Left renal pelvis (tissue), 4 donors: ENCODE measurements around the gene MPC2. TPM values are rescaled to one million over a fixed set of nuclear protein-coding genes. Genes with fewer than 3 reads are reported as not detected.

Experiments used
- DNase-seq, 4 donors: peaks; one replicate each; pipeline ENCODE4 v3.0.0-alpha.2; 2013; ENCODE audit warnings: low read depth in 4 of 4, low spot score in 3 of 4
- polyA plus RNA-seq, 4 donors: library from polyadenylated mRNA; unstranded; fragments of 120-200 nt; gene quantifications; one replicate each; pipeline ENCODE4 v1.2.1, GENCODE V29; 2013; ENCODE audit not compliant: insufficient read length in 4 of 4

The MPC2 gene
- polyA plus RNA-seq = 100 to 1,000 TPM in 3 of 4 donors, 10 to 100 TPM in 1; 54.5 to 214 (median 186) TPM

GRCh38 chr1:167936930-167937708 is at the start of gene MPC2:
TSS of gene MPC2 (minus strand) at chr1:167937072. CDS start at chr1:167935841, 1,231 bp downstream.
- DNase-seq = peak; percentile 60 to 69 (median 64)

DNA sequence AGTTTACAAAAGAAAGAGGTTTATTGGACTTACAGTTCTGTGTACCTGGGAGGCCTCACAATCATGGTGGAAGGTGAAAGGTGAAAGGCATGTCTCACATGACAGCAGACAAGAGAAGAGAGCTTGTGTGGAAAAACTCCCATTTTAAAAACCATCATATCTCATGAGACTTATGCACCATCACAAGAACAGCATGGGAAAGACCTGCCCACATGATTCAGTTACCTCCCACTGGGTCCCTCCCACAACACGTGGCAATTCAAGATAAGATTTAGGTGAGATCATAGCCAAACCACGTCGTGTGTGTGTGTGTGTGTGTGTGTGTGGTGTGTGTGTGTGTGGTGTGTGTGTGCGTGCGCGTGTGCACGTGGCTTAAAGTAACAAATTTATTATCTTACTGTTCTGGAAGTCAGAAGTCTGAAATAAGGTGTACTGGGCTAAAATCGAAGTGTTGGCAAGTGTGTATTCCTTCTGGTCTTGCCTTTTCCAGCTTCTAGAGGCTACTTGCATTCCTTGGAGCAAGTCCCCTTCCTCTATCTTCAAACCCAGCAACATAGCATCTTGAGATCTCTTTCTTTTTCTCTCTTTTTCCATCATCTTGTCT is 48.1 kb upstream of the MPC2 start:
- no peak for DNase-seq

DNA sequence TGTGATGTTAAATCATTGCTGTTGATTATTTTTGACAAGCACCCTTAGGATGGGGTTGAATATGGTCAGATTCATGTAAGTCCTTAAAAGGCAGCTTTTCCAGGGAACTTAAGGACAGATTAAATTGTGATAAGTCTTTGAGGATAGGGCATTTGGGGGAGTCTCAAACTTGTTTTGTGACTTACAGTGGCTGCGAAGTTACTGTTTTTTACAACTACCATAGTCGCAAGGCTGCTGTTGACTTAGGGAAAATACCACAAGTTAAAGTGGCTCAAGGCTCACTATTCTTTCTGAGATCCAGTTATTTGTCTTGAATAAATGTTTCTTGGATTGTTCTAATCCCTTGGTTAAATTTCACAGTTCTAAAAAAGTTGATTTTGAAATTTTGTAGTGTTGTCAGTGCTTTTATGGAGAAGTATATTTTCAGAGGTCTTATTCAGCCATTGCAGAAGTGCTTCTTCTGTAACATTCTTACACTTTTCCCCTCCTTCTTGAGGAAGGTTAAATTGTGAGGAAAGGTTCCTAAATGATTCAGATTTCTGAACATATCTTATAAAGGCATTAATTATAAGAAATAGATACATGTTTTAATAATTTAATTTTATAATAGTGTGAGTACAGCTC is 47.0 kb upstream of the MPC2 start:
- DNase-seq = no peak

DNA sequence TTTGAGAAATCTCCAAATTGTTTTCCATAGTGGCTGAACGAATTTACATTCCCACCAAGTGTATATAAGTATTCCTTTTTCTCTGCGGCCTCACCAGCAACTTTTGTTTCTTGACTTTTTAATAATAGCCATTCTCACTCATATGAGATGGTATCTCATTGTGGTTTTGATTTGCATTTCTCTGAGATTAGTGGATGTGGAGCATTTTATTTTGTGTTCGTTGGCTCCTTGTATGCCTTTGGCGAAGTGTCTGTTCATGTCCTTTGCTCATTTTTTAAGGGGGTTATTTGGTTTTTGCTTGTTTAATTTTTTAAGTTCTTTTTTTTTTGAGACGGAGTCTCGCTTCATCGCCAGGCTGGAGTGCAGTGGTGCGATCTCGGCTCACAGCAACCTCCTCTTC is 45.1 kb upstream of the MPC2 start:
- DNase-seq = no peak

- DNase-seq = no peak
These were observed 40.4 kb upstream of the MPC2 start for GRCh38 chr1:167977245-167977644.

DNA sequence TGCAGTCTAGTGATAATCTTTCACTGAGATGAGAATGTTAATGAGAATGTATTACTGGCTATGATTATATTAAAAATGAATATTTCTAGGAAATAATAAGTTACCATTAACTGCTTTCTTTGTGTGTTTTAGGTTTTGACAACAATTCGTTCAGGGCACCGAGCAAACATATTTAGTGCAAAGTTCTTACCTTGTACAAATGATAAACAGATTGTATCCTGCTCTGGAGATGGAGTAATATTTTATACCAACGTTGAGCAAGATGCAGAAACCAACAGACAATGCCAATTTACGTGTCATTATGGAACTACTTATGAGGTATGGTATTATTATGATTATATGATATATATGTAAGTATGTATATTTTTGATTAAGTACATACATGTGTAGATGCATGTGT is 37.8 kb upstream of the MPC2 start:
- no peak for DNase-seq

GRCh38 chr1:167973832-167974231 is 37.0 kb upstream of the MPC2 start:
- no peak for DNase-seq

- DNase-seq = no peak
These were observed 31.7 kb upstream of the MPC2 start for GRCh38 chr1:167968569-167968968.

DNA sequence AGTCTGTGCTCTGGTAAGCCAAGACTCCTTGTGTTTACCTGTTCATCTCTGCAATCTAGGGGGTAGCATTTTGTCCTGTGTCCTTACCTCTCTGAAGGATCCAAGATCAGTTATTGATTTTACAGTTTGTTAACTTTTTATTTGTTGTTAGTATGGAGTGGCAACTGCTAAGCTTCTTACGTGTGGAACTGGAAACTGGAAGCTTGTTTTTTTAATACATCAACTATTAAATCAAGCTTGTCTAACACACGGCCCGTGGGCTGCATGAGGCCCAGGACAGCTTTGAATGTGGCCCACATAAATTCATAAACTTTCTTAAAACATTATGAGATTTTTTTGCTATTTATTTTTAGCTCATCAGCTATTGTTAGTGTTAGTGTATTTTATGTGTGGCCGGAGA is 29.2 kb upstream of the MPC2 start:
- DNase-seq = no peak

- no peak for DNase-seq
These were observed 27.8 kb upstream of the MPC2 start for GRCh38 chr1:167964646-167965045.

DNA sequence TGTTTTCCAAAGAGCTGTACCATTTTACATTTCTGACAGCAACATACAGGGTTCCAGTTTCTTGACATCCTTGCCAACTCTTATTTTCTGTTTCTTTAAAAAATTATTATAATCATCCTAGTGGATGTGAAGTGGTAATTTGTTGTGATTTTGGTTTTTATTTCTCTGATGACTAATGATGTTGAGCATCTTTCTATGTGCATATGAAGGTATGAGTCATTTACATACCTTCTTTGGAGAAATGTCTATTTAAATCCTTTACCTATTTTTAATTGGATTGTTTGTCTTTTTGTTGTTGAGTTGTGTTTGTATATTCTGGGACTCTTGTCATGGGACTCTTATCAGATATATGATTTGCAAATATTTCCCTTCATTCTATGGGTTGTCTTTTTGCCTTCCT is 20.8 kb upstream of the MPC2 start:
- no peak for DNase-seq

DNA sequence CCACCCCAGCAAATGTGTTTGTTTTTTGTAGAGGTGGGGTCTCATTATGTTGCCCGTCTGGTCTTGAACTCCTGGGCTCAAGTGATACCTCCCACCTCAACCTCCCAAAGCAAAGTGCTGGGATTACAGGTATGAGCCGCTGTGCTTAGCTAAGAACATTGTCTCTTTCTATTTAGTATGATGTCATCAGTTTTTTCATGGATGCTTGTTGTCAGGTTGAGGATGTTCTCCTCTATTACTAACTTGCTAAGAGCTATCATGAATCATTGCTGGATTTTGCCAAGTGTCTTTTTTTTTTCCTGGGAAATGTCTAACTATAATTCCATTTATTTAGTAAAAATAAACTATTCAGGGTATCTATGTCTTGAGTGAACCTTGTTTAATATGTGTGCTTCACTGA is 19.0 kb upstream of the MPC2 start:
- DNase-seq = no peak

GRCh38 chr1:167950569-167950968 is 13.7 kb upstream of the MPC2 start:
- DNase-seq = no peak

- DNase-seq = no peak
These were observed 12.9 kb upstream of the MPC2 start for GRCh38 chr1:167949785-167950184.

DNA sequence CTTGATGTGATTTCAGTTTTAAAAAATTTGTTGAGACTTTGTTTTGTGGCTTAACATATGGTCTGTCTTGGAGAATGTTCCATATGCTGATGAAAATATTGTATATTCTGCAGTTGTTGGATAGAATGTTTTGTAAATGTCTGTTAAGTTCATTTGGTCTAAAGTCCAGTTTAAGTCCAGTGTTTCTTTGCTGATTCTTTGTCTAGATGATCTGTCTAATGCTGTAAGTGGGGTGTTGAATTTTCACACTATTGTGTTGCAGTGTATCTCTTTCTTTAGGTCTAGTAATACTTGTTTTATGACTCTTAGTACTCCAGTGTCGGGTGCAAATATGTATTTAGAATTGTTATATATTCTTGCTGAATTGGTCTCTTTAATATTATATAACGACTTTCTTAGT is 10.9 kb upstream of the MPC2 start:
- no peak for DNase-seq

- DNase-seq = no peak
These were observed 6.7 kb upstream of the MPC2 start for GRCh38 chr1:167943541-167943940.

DNA sequence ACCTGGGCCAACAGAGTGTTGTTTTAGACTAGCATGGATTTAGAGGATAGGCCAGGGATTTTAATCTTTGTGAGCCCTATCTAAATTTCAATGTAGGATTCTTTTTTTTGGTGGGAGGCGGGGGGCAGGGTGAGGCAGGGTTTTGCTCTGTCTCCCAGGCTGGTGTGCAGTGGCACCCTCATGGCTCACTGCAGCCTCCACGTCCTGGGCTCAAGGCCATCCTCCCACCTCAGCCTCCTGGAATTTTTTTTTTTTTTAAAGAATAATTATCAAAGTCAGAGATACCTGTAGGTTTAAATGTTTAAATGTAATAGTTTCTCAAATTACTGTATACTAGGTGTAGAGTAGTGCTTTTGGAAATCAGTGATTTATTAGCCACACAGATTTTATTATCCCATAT is 3.4 kb upstream of the MPC2 start:
- DNase-seq = no peak

GRCh38 chr1:167938080-167938636 is 1.3 kb upstream of the MPC2 start:
- no peak for DNase-seq

- DNase-seq = no peak
These were observed 788 bp upstream of the MPC2 start for GRCh38 chr1:167937709-167938010.

DNA sequence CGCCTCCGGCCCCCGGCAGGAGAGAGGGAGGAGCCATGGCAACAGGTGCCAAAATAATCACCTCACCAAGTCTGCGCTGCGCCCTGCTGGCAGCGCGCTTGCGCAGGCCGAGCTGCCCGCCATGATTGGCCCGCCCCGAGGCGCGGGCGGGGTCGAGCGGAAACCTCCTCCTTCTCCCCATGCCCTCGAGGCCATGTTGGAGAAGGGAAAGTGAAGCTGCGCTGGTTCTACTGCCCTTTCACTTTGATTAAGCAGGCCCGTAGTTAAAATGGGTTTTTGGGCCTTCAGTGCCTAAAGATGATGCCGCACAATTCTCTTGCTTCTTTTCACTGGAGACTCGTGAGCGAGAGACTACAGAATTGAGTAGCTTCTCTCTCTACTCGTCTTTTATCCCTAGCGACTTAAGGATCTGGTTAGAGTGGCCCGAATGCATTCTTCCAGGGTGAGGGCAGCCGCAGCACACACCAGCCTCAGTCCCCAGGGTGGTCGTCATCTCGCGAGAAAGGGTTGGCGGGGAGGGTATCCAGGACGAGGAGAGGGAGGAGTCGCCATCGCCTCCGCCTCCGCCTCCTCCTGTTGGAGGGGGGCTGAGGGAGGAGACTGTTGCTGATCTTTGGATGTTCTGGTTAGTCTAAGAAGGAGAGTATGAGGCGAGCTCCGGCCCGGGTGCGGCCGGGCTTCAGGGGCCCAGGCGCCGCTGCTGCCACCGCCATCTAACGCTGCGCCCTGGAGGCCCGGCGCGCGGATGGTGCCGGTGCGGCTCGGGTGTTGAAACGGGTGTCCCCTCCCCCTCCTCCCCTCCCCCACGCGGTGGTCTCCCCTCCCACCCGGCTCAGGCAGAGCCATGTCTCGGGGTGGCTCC is 573 bp downstream of the MPC2 start, which contains the start of gene DCAF6:
DCAF6 (plus strand) TSS at position 616 of the 862 bp plus-strand sequence; CDS start at position 845, 229 bp downstream.
- DNase-seq = peak; percentile 98 to 99 (median 98)
